CD8-positive, alpha-beta memory T cell (primary cell): ENCODE results near the gene NBR1. TPM values are rescaled to one million over a fixed set of nuclear protein-coding genes. Genes with fewer than 3 reads are reported as not detected.

Experiments
- polyA plus RNA-seq: library from polyadenylated mRNA; unstranded; fragments of 300-500 nt; fragmentation: Illumina TruSeq; gene quantifications from one replicate; pipeline ENCODE4 v1.2.3, GENCODE V29; 2021
- total RNA-seq, 2 experiments: library from RNA; stranded (reverse); gene quantifications; one replicate each; pipeline ENCODE4 v1.2.3, GENCODE V29; 2021

Gene NBR1
- total and polyA plus RNA-seq, 3 experiments from 2014 or later: 42.6 to 81.4 (median 44.3) TPM

Other genes with a start within 250 kb of the NBR1 start
- gene AARSD1, start 206.8 kb upstream of the NBR1 start, total RNA-seq: 100 to 1,000 TPM in 1 of 2 experiments, 10 to 100 TPM in 1; 99.1 to 102 TPM
- 39.4 TPM for gene AARSD1, start 206.8 kb upstream of the NBR1 start, polyA plus RNA-seq
- gene PTGES3L, start 191.1 kb upstream of the NBR1 start, total RNA-seq: under 1 TPM; 0.37 to 0.55 TPM
- gene PTGES3L, start 191.1 kb upstream of the NBR1 start, polyA plus RNA-seq: not detected
- gene RUNDC1, start 190.6 kb upstream of the NBR1 start, total RNA-seq: 10 to 100 TPM; 12.8 to 13.1 TPM
- 22.4 TPM for gene RUNDC1, start 190.6 kb upstream of the NBR1 start, polyA plus RNA-seq
- gene RPL27, start 172.8 kb upstream of the NBR1 start, total RNA-seq: 1,000 to 10,000 TPM; 1,412 to 1,428 TPM
- 1,922 TPM for gene RPL27, start 172.8 kb upstream of the NBR1 start, polyA plus RNA-seq
- gene IFI35, start 164.4 kb upstream of the NBR1 start, total RNA-seq: 10 to 100 TPM; 23.2 to 24.0 TPM
- 73.2 TPM for gene IFI35, start 164.4 kb upstream of the NBR1 start, polyA plus RNA-seq
- 10 to 100 TPM; 31.1 to 35.9 TPM for gene VAT1, start 148.8 kb upstream of the NBR1 start, total RNA-seq
- gene VAT1, start 148.8 kb upstream of the NBR1 start, polyA plus RNA-seq: 42.2 TPM
- gene RND2, start 146.0 kb upstream of the NBR1 start, total RNA-seq: under 1 TPM; 0.04 to 0.22 TPM
- not detected for gene RND2, start 146.0 kb upstream of the NBR1 start, polyA plus RNA-seq
- 10 to 100 TPM; 66.8 to 71.5 TPM for gene BRCA1, start 45.9 kb upstream of the NBR1 start, total RNA-seq
- 3.3 TPM for gene BRCA1, start 45.9 kb upstream of the NBR1 start, polyA plus RNA-seq
- 10 to 100 TPM in 1 of 2 experiments, 1 to 10 TPM in 1; 8.8 to 10.2 TPM for gene TMEM106A, start 40.7 kb downstream of the NBR1 start, total RNA-seq
- 5.3 TPM for gene TMEM106A, start 40.7 kb downstream of the NBR1 start, polyA plus RNA-seq
- gene CCDC200, start 57.4 kb downstream of the NBR1 start, total RNA-seq: under 1 TPM in 1 of 2 experiments, not detected in 1; 0.33 TPM
- 0.90 TPM for gene CCDC200, start 57.4 kb downstream of the NBR1 start, polyA plus RNA-seq
- gene RNU2-1, start 62.8 kb downstream of the NBR1 start, total RNA-seq: 1,000 to 10,000 TPM; 2,936 to 3,357 TPM
- not detected for gene RNU2-1, start 62.8 kb downstream of the NBR1 start, polyA plus RNA-seq
- gene ARL4D, start 227.8 kb downstream of the NBR1 start, total RNA-seq: 1 to 10 TPM; 1.9 to 2.3 TPM
- 1.9 TPM for gene ARL4D, start 227.8 kb downstream of the NBR1 start, polyA plus RNA-seq